Naive thymus-derived CD4-positive, alpha-beta T cell (primary cell): ENCODE data around the gene ASAP2. TPM values are rescaled to one million over a fixed set of nuclear protein-coding genes. Genes with fewer than 3 reads are reported as not detected.

Experiments used
- ATAC-seq: fragments of 150-1000 bp; cut with Tn5 transposase; 2 replicates; pipeline ENCODE4 v1.10.0; 2021; ENCODE audit warnings: mild to moderate bottlenecking, moderate library complexity
- CTCF ChIA-PET: fragments of 350-600 bp; sonication (Branson Sonifier 250); formaldehyde crosslinking; loops from one replicate; lab custom pipeline; 2021; ENCODE audit warnings: antibody characterized with exemption; lab: Charles Lee
- POLR2A ChIA-PET: fragments of 350-600 bp; sonication (Branson Sonifier 250); formaldehyde crosslinking; loops from one replicate; lab custom pipeline; 2021; ENCODE audit warnings: antibody characterized with exemption, inconsistent platforms; lab: Charles Lee
- DNase-seq, 9 donors: peaks; one replicate each; pipeline versions ENCODE4 v3.0.0 to v3.0.0-alpha.2; 2020 to 2022; ENCODE audit warnings: mixed read lengths in 1 of 9
- H3K27ac ChIP-seq: one replicate; pipeline ENCODE4 v1.7.0; 2013; ENCODE audit warnings: mild to moderate bottlenecking, low read depth, low read length, moderate library complexity
- H3K27me3 ChIP-seq, 2 donors: one replicate each; pipeline ENCODE4 v1.7.0; 2013; ENCODE audit warnings: low read length in 2 of 2, mild to moderate bottlenecking in 2 of 2, moderate library complexity in 2 of 2; ENCODE audit not compliant: control insufficient read depth in 2 of 2, insufficient read depth in 2 of 2
- H3K36me3 ChIP-seq, 3 experiments: 1 replicate in 2 of 3; 2 replicates in 1 of 3; pipeline ENCODE4 v1.7.0; 2013; ENCODE audit warnings: low read length in 3 of 3, mild to moderate bottlenecking in 3 of 3, moderate library complexity in 1 of 3; ENCODE audit not compliant: insufficient read depth in 3 of 3, control insufficient read depth in 2 of 3
- H3K4me1 ChIP-seq, 2 donors: one replicate each; pipeline ENCODE4 v1.7.0; 2013; ENCODE audit warnings: low read length in 2 of 2, mild to moderate bottlenecking in 2 of 2, moderate library complexity in 1 of 2; ENCODE audit not compliant: control insufficient read depth in 2 of 2, insufficient read depth in 2 of 2
- H3K4me3 ChIP-seq: 2 replicates; pipeline ENCODE4 v1.7.0; 2013; ENCODE audit warnings: mild to moderate bottlenecking, low read length
- H3K9me3 ChIP-seq, 3 experiments: 1 replicate in 2 of 3; 2 replicates in 1 of 3; pipeline ENCODE4 v1.7.0; 2013; ENCODE audit warnings: low read length in 3 of 3; ENCODE audit not compliant: control insufficient read depth in 2 of 3
- H3K27ac Mint-ChIP-seq, 9 donors: one replicate each; pipeline ENCODE4 v1.8.0; 2020 to 2022; ENCODE audit warnings: mixed read lengths in 9 of 9, mild to moderate bottlenecking in 8 of 9, moderate library complexity in 5 of 9, inconsistent platforms in 2 of 9
- H3K27me3 Mint-ChIP-seq, 5 donors: one replicate each; pipeline ENCODE4 v1.8.0; 2021 to 2022; ENCODE audit warnings: mixed read lengths in 5 of 5, mild to moderate bottlenecking in 1 of 5
- H3K36me3 Mint-ChIP-seq, 5 donors: one replicate each; pipeline ENCODE4 v1.8.0; 2020 to 2022; ENCODE audit warnings: mixed read lengths in 5 of 5, mild to moderate bottlenecking in 3 of 5, inconsistent platforms in 1 of 5
- H3K4me1 Mint-ChIP-seq, 7 donors: one replicate each; pipeline ENCODE4 v1.8.0; 2020 to 2022; ENCODE audit warnings: mixed read lengths in 7 of 7, mild to moderate bottlenecking in 3 of 7, inconsistent platforms in 1 of 7
- H3K4me3 Mint-ChIP-seq, 10 donors: one replicate each; pipeline ENCODE4 v1.8.0; 2020 to 2022; ENCODE audit warnings: mild to moderate bottlenecking in 10 of 10, mixed read lengths in 10 of 10, moderate library complexity in 6 of 10, inconsistent platforms in 2 of 10
- H3K9me3 Mint-ChIP-seq, 11 donors: one replicate each; pipeline ENCODE4 v1.8.0; 2020 to 2022; ENCODE audit warnings: mixed read lengths in 11 of 11, mild to moderate bottlenecking in 4 of 11, inconsistent platforms in 1 of 11, moderate library complexity in 1 of 11
- intact Hi-C, 2 donors: fragments of 100-400 bp; cut with micrococcal nuclease; formaldehyde crosslinking; loops; one replicate each; pipeline ENCODE4 v1.15.1; 2023
- polyA plus RNA-seq, 2 donors: library from polyadenylated mRNA; unstranded; fragments of 300-500 nt; fragmentation: Illumina TruSeq; gene quantifications; one replicate each; pipeline ENCODE4 v1.2.3, GENCODE V29; 2021
- total RNA-seq, 6 experiments: library from RNA in 5 of 6; stranded (reverse) in 5 of 6; gene quantifications; 1 replicate in 5 of 6; 2 replicates in 1 of 6; pipeline ENCODE4 v1.2.3 and lab custom pipeline; 2021 to 2026

ASAP2 gene
- total and polyA plus RNA-seq, 7 experiments from 2014 or later, result 0.10 to 1.2 (median 0.45) TPM; not detected in 4

DNA sequence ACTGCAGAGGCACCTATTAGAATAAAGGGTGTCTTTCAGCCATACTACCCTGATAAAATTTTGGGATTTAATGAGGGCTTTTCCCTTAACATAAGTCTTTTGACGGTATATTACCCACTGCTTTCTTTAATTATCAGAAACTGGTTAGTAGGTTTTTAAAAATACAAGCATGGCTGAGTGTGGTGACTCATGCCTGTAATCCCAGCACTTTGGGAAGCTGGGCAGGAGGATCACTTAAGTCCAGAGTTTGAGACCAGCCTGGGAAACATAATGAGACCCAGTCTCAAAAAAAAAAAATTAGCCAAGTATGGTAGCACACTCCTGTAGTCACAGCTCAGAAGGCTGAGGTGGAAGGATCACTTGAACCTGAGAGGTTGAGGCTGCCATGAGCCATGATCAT lies 232.9 kb downstream of the ASAP2 start:
- Mint-ChIP-seq H3K27me3 (no peaks in the 10 kb centered on the region), H3K9me3 (no peaks in the 10 kb centered on the region), H3K27ac (no peak overlapping the region), H3K4me1 (no peaks in the 10 kb centered on the region), H3K36me3 (peaks cover 18 to 58% (median 42%) of the 10 kb centered on the region in 5 donors), H3K4me3 (no peak overlapping the region)
- ChIA-PET POLR2A (no interaction called here), CTCF (interaction anchor here (0.6 kb wide), 1 partner anchor 1583 kb away, joined by 3 read pairs; no protein-coding TSS in a partner anchor)
- Histone ChIP-seq H3K36me3 (peaks cover 0 to 63% (median 12%) of the 10 kb centered on the region in 3 experiments), H3K4me3 (no peak overlapping the region), H3K27ac (no peak overlapping the region), H3K27me3 (no peaks in the 10 kb centered on the region), H3K9me3 (no peaks in the 10 kb centered on the region), H3K4me1 (no peaks in the 10 kb centered on the region)
- ATAC-seq (no peak), DNase-seq (no peak)
- intact Hi-C loops, result no loop called here

DNA sequence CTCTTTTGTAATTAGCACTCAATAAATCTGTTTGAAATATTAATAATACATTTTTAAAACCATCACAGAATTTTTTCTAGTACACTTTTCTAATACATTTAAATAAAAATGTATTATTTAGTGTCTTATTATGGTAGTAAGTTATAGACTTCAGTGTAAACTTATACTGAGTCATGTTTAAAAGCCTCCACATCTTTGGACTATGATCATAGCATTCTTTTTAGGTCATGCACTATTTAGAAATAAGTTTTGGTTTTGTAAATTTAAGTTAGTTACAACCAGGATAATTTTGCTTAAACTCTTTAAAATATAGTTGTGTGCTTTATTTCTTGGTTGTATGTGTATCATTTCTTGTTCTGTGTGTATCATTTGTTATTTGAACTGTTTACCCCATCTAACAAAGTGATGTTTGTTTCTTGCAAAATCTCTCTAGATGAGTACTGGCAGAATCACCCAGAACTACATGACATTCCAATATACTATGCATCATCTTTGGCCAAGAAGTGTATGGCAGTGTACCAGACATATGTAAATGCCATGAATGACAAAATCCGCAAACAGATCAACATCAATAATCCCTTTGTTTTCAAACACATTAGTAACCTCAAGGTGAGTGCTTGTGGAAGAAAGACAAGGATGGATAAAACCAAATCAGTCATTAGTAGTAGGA lies 233.6 kb downstream of the ASAP2 start:
- Histone ChIP-seq H3K9me3 (no peaks in the 10 kb centered on the region), H3K27ac (no peak overlapping the region), H3K4me3 (no peak overlapping the region), H3K27me3 (no peaks in the 10 kb centered on the region), H3K36me3 (peaks cover 0 to 60% (median 12%) of the 10 kb centered on the region in 3 experiments), H3K4me1 (no peaks in the 10 kb centered on the region)
- Mint-ChIP-seq H3K4me1 (peaks cover 0 to 4% (median 0%) of the 10 kb centered on the region in 7 donors), H3K4me3 (no peak overlapping the region), H3K27ac (no peak overlapping the region), H3K36me3 (peaks cover 18 to 58% (median 44%) of the 10 kb centered on the region in 5 donors), H3K27me3 (no peaks in the 10 kb centered on the region), H3K9me3 (no peaks in the 10 kb centered on the region)
- intact Hi-C loops, result no loop called here
- no peak for ATAC-seq
- no peak for DNase-seq
- CTCF ChIA-PET, result no interaction called here
- POLR2A ChIA-PET, result no interaction called here

DNA sequence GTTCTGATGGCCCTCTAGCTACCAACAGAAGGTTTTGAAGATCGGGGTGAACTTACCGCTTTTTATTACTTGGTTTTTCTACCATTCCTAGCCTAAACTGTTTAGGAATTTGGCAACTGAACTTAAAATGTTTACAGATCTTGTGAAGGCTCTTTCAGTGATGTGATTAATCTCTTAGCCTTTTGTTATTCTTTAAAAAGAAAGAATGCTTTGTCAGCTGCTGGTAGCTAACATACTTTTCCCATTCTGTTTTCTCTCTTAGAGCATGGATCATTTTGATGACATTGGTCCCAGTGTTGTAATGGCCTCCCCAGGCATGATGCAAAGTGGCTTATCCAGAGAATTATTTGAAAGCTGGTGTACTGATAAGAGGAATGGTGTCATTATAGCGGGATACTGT lies 234.9 kb downstream of the ASAP2 start:
- CTCF ChIA-PET, result interaction anchor here (1.3 kb wide), 1 partner anchor 12 kb away, joined by 3 read pairs; no protein-coding TSS in a partner anchor
- Mint-ChIP-seq H3K27ac (no peak overlapping the region), H3K9me3 (no peaks in the 10 kb centered on the region), H3K27me3 (no peaks in the 10 kb centered on the region), H3K4me1 (peaks cover 0 to 8% (median 0%) of the 10 kb centered on the region in 7 donors), H3K4me3 (no peak overlapping the region), H3K36me3 (peaks cover 22 to 57% (median 43%) of the 10 kb centered on the region in 5 donors)
- POLR2A ChIA-PET, result no interaction called here
- Histone ChIP-seq H3K9me3 (no peaks in the 10 kb centered on the region), H3K36me3 (peaks cover 0 to 61% (median 12%) of the 10 kb centered on the region in 3 experiments), H3K4me3 (no peak overlapping the region), H3K27ac (no peak overlapping the region), H3K4me1 (no peaks in the 10 kb centered on the region), H3K27me3 (no peaks in the 10 kb centered on the region)
- intact Hi-C loops, result no loop called here
- ATAC-seq (no peak), DNase-seq (no peak)

GRCh38 chr2:9443526-9443925 lies 236.9 kb downstream of the ASAP2 start:
- ChIA-PET CTCF (no interaction called here), POLR2A (no interaction called here)
- H3K36me3 Mint-ChIP-seq, result peaks cover 17 to 46% (median 40%) of the 10 kb centered on the region in 5 donors
- no peaks in the 10 kb centered on the region for H3K27me3 ChIP-seq
- H3K4me3 Mint-ChIP-seq, result no peak overlapping the region
- no peaks in the 10 kb centered on the region for H3K4me1 ChIP-seq
- peaks cover 0 to 58% (median 9%) of the 10 kb centered on the region in 3 experiments for H3K36me3 ChIP-seq
- intact Hi-C loops, result no loop called here
- H3K27ac Mint-ChIP-seq, result peak overlapping the region in 1 of 9 donors; percentile 76
- no peaks in the 10 kb centered on the region for H3K9me3 ChIP-seq
- ATAC-seq, result no peak
- no peak overlapping the region for H3K27ac ChIP-seq
- H3K4me1 Mint-ChIP-seq, result peaks cover 0 to 8% (median 0%) of the 10 kb centered on the region in 7 donors
- H3K4me3 ChIP-seq, result no peak overlapping the region
- DNase-seq, result no peak
- no peaks in the 10 kb centered on the region for H3K9me3 Mint-ChIP-seq
- no peaks in the 10 kb centered on the region for H3K27me3 Mint-ChIP-seq

- intact Hi-C loops, result no loop called here
- no peaks in the 10 kb centered on the region for H3K4me1 ChIP-seq
- no peak overlapping the region for H3K27ac ChIP-seq
- Mint-ChIP-seq H3K4me1 (peaks cover 0 to 8% (median 0%) of the 10 kb centered on the region in 7 donors), H3K9me3 (no peaks in the 10 kb centered on the region), H3K27me3 (no peaks in the 10 kb centered on the region), H3K27ac (peak overlapping the region in 1 of 9 donors; percentile 43), H3K36me3 (peaks cover 22 to 46% (median 36%) of the 10 kb centered on the region in 5 donors), H3K4me3 (no peak overlapping the region)
- no peaks in the 10 kb centered on the region for H3K27me3 ChIP-seq
- no peak for DNase-seq
- CTCF ChIA-PET, result no interaction called here
- H3K9me3 ChIP-seq, result no peaks in the 10 kb centered on the region
- H3K4me3 ChIP-seq, result no peak overlapping the region
- ATAC-seq, result no peak
- peaks cover 0 to 58% (median 6%) of the 10 kb centered on the region in 3 experiments for H3K36me3 ChIP-seq
- POLR2A ChIA-PET, result no interaction called here
These were observed 238.5 kb downstream of the ASAP2 start for GRCh38 chr2:9445089-9445488.

- H3K4me1 Mint-ChIP-seq, result no peaks in the 10 kb centered on the region
- Histone ChIP-seq H3K4me3 (no peak overlapping the region), H3K9me3 (no peaks in the 10 kb centered on the region), H3K27me3 (no peaks in the 10 kb centered on the region), H3K27ac (no peak overlapping the region), H3K36me3 (peaks cover 0 to 39% (median 11%) of the 10 kb centered on the region in 3 experiments), H3K4me1 (no peaks in the 10 kb centered on the region)
- H3K36me3 Mint-ChIP-seq, result peaks cover 0 to 45% (median 21%) of the 10 kb centered on the region in 5 donors
- ChIA-PET CTCF (no interaction called here), POLR2A (interaction anchor here (0.6 kb wide), 1 partner anchor 1681 kb away, joined by 3 read pairs; a partner anchor contains a TSS)
- ATAC-seq, result no peak
- no peak overlapping the region for H3K27ac Mint-ChIP-seq
- intact Hi-C loops, result no loop called here
- DNase-seq, result no peak
- no peaks in the 10 kb centered on the region for H3K27me3 Mint-ChIP-seq
- no peaks in the 10 kb centered on the region for H3K9me3 Mint-ChIP-seq
- H3K4me3 Mint-ChIP-seq, result no peak overlapping the region
These were observed 244.6 kb downstream of the ASAP2 start for GRCh38 chr2:9451231-9451630.
